Hippocampal formation (tissue), 2 donors: ENCODE measurements around the gene GAGE12J.
"Not testable (repeated sequence)": the region's sequence is repeated elsewhere in the genome, so short reads cannot be mapped to it uniquely, and the experiment has no call there.

Source experiments
- DNase-seq, 2 donors: peaks; one replicate each; lab custom pipeline; 2025; lab: John Stamatoyannopoulos, UW

Gene GAGE12J

GRCh38 chrX:49310371-49310770, 11.5 kb upstream of the GAGE12J start:
- no peak for DNase-seq

GRCh38 chrX:49312176-49312575, 9.7 kb upstream of the GAGE12J start:
- no peak for DNase-seq

- DNase-seq: no peak
These were observed 5.8 kb upstream of the GAGE12J start for GRCh38 chrX:49316085-49316484.

GRCh38 chrX:49322266-49322665, 429 bp downstream of the GAGE12J start:
- DNase-seq: not testable (repeated sequence)

GRCh38 chrX:49323735-49324134, 1.9 kb downstream of the GAGE12J start:
- not testable (repeated sequence) for DNase-seq

GRCh38 chrX:49330421-49330820, 8.6 kb downstream of the GAGE12J start:
- DNase-seq: not testable (repeated sequence)

- DNase-seq: not testable (repeated sequence)
These were observed 9.4 kb downstream of the GAGE12J start, which contains the start of gene GAGE13 for GRCh38 chrX:49331282-49331681. TSS of gene GAGE13 (plus strand) at chrX:49331582. CDS start at chrX:49332738, 1,156 bp downstream.

- not testable (repeated sequence) for DNase-seq
These were observed 10.0 kb downstream of the GAGE12J start for GRCh38 chrX:49331841-49332240.

GRCh38 chrX:49341449-49341848, 19.6 kb downstream of the GAGE12J start:
- not testable (repeated sequence) for DNase-seq

GRCh38 chrX:49344496-49345175, 22.8 kb downstream of the GAGE12J start:
- not testable (repeated sequence) for DNase-seq

GRCh38 chrX:49345402-49345801, 23.6 kb downstream of the GAGE12J start:
- DNase-seq: not testable (repeated sequence)

- DNase-seq: not testable (repeated sequence)
These were observed 24.3 kb downstream of the GAGE12J start for GRCh38 chrX:49346150-49346549.
